Gastrocnemius medialis (tissue), 4 donors: ENCODE results near the gene TMEM31.

Source experiments
- POLR2A ChIP-seq, 2 donors: fragments of 450-650 bp; IDR thresholded peaks; one replicate each; pipeline ENCODE4 v1.6.1; 2017; ENCODE audit warnings: antibody characterized with exemption in 2 of 2, mild to moderate bottlenecking in 2 of 2, moderate library complexity in 2 of 2
- TF ChIP-seq, protein P1 (sequence below), 5 experiments: fragments of 450-650 bp in 3 of 5; fragments of 200-600 bp in 2 of 5; sonication (generic) in 2 of 5; IDR thresholded peaks in 4 of 5; conservative IDR thresholded peaks in 1 of 5; 1 replicate in 4 of 5; 2 replicates in 1 of 5; pipeline ENCODE4 v1.5.1; 2016 to 2019; ENCODE audit warnings: antibody characterized with exemption in 5 of 5, mild to moderate bottlenecking in 3 of 5, moderate library complexity in 3 of 5

DNA sequence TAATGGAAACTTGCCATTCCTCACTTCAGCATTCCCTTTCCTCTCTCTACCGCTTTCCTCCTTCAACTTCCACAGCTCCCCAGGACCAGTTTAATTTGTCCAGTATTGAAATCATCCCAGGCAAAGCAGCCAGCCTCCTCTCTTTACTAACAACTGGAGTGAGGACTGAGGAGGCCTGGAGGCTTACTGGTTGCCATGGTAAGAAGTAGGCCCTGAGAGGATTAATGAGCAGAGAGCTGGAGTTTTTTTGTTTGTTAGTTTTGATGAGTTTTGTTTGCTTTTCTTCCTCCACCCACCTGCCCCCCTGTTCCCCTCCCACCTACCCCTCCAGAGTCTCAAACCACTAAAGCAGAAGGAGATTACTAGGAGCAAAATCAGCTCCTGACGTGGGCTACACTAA, 36.5 kb downstream of the TMEM31 start:
- TF ChIP-seq, protein P1, sequence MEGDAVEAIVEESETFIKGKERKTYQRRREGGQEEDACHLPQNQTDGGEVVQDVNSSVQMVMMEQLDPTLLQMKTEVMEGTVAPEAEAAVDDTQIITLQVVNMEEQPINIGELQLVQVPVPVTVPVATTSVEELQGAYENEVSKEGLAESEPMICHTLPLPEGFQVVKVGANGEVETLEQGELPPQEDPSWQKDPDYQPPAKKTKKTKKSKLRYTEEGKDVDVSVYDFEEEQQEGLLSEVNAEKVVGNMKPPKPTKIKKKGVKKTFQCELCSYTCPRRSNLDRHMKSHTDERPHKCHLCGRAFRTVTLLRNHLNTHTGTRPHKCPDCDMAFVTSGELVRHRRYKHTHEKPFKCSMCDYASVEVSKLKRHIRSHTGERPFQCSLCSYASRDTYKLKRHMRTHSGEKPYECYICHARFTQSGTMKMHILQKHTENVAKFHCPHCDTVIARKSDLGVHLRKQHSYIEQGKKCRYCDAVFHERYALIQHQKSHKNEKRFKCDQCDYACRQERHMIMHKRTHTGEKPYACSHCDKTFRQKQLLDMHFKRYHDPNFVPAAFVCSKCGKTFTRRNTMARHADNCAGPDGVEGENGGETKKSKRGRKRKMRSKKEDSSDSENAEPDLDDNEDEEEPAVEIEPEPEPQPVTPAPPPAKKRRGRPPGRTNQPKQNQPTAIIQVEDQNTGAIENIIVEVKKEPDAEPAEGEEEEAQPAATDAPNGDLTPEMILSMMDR (IDR thresholded peaks at IDR 0.05 in 4 of 5, conservative IDR thresholded peaks at IDR 0.05 in 1 of 5): no peak
- TF ChIP-seq POLR2A (IDR thresholded peaks at IDR 0.05): no peak
